Upper lobe of right lung (tissue), 1 donor: ENCODE results near the gene PRR35. TPM values are rescaled to one million over a fixed set of nuclear protein-coding genes. Genes with fewer than 3 reads are reported as not detected.
"Not testable (repeated sequence)": the region's sequence is repeated elsewhere in the genome, so short reads cannot be mapped to it uniquely, and the experiment has no call there.

ENCODE experiments used
- ATAC-seq: fragments of 200-7000 bp; cut with Tn5 transposase; one replicate; pipeline ENCODE4 v1.9.1; 2020; ENCODE audit warnings: mild to moderate bottlenecking, moderate library complexity
- DNase-seq: peaks from one replicate; pipeline ENCODE4 v3.0.0-alpha.2; 2020
- H3K27ac ChIP-seq: fragments of 200-600 bp; one replicate; pipeline ENCODE4 v1.8.0; 2022
- H3K27me3 ChIP-seq: fragments of 200-600 bp; one replicate; pipeline ENCODE4 v1.8.0; 2022; ENCODE audit warnings: mild to moderate bottlenecking
- H3K36me3 ChIP-seq: fragments of 200-600 bp; one replicate; pipeline ENCODE4 v1.8.0; 2022
- H3K4me1 ChIP-seq: fragments of 200-600 bp; one replicate; pipeline ENCODE4 v1.8.0; 2022
- H3K4me3 ChIP-seq: fragments of 200-600 bp; one replicate; pipeline ENCODE4 v1.8.0; 2022; ENCODE audit warnings: mild to moderate bottlenecking
- H3K9me3 ChIP-seq: fragments of 200-600 bp; one replicate; pipeline ENCODE4 v1.8.0; 2022
- intact Hi-C: fragments of 100-400 bp; cut with DNase I; formaldehyde crosslinking; loops from one replicate; pipeline ENCODE4 v1.11.0; 2022
- total RNA-seq: library from RNA; stranded (reverse); fragmentation: NEBNext Ultra II Directional; extraction: Animal tissue kit (Norgen Biotek cat#: 25700); gene quantifications from one replicate; pipeline ENCODE4 v1.2.1, GENCODE V29; 2021
- TF ChIP-seq, protein P1 (sequence below): fragments of 200-600 bp; IDR thresholded peaks from one replicate; pipeline ENCODE4 v1.8.0; 2022; ENCODE audit warnings: antibody characterized with exemption
- donor health status: DM: no; HTN: yes; CAD: no; lungs with severe emphysema.

Gene PRR35
- total RNA-seq, 1 donor from 2014 or later, result not detected

- DNase-seq (no peak), ATAC-seq (peak; percentile 5)
- Histone ChIP-seq H3K4me3 (no peak overlapping the region), H3K9me3 (no peaks in the 10 kb centered on the region), H3K27ac (peak overlapping the region; percentile 85), H3K36me3 (no peaks in the 10 kb centered on the region), H3K27me3 (no peaks in the 10 kb centered on the region), H3K4me1 (peaks cover 39% of the 10 kb centered on the region)
- intact Hi-C loops, result no loop called here
- TF ChIP-seq, protein P1, sequence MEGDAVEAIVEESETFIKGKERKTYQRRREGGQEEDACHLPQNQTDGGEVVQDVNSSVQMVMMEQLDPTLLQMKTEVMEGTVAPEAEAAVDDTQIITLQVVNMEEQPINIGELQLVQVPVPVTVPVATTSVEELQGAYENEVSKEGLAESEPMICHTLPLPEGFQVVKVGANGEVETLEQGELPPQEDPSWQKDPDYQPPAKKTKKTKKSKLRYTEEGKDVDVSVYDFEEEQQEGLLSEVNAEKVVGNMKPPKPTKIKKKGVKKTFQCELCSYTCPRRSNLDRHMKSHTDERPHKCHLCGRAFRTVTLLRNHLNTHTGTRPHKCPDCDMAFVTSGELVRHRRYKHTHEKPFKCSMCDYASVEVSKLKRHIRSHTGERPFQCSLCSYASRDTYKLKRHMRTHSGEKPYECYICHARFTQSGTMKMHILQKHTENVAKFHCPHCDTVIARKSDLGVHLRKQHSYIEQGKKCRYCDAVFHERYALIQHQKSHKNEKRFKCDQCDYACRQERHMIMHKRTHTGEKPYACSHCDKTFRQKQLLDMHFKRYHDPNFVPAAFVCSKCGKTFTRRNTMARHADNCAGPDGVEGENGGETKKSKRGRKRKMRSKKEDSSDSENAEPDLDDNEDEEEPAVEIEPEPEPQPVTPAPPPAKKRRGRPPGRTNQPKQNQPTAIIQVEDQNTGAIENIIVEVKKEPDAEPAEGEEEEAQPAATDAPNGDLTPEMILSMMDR, result no peak
Observed at GRCh38 chr16:593406-593805, 33.2 kb downstream of the PRR35 start.

DNA sequence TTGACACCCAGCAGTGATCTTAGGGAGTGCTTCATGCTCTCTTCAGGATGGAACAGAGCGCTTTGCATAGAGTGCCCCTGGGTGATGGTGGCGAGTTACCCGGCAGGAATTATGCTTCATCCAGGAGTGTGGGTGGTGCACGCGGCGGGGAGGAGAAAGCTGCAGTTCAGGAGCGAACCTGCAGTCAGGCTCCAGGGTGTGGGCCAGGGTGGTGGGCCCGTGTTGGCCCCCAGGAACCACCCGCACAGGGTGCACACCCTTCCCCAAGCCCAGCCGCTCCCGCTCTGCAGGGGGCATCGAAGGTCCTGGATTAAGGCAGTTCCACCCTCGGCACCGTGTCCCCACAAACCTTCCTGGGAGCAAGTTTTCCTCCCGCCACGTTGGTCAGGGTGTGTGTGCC, 33.6 kb downstream of the PRR35 start:
- TF ChIP-seq, protein P1, result no peak
- intact Hi-C loops, result no loop called here
- DNase-seq, result no peak
- ATAC-seq, result no peak
- no peak overlapping the region for H3K4me3 ChIP-seq
- no peaks in the 10 kb centered on the region for H3K9me3 ChIP-seq
- H3K27ac ChIP-seq, result peak overlapping the region; percentile 85
- peaks cover 39% of the 10 kb centered on the region for H3K4me1 ChIP-seq
- no peaks in the 10 kb centered on the region for H3K27me3 ChIP-seq
- H3K36me3 ChIP-seq, result no peaks in the 10 kb centered on the region

DNA sequence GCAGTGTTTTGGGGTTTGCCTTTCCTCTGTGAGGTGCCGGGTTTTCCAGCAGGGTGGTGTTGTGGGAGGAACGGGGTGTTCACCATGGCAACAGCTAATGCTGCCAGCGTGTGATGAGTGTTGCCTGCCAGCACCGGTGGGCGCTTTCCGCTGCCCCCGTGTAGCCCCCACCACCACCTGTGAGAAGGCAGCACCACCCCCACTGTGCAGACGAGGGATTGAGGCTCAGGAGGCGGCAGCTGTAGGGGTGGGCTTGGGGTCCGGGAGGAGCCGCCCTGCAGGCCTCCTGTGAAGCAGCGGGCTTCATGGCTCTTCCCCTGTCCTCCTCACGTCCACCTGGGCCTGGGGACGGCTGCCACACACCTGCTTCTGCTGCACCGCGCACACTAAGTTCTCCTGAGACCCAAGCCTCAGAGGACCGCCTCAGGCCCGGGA, 34.9 kb downstream of the PRR35 start:
- H3K27ac ChIP-seq, result no peak overlapping the region
- ATAC-seq, result no peak
- H3K4me3 ChIP-seq, result no peak overlapping the region
- H3K27me3 ChIP-seq, result no peaks in the 10 kb centered on the region
- no peaks in the 10 kb centered on the region for H3K9me3 ChIP-seq
- H3K4me1 ChIP-seq, result peaks cover 39% of the 10 kb centered on the region
- TF ChIP-seq, protein P1, result no peak
- H3K36me3 ChIP-seq, result no peaks in the 10 kb centered on the region
- intact Hi-C loops, result no loop called here
- no peak for DNase-seq

DNA sequence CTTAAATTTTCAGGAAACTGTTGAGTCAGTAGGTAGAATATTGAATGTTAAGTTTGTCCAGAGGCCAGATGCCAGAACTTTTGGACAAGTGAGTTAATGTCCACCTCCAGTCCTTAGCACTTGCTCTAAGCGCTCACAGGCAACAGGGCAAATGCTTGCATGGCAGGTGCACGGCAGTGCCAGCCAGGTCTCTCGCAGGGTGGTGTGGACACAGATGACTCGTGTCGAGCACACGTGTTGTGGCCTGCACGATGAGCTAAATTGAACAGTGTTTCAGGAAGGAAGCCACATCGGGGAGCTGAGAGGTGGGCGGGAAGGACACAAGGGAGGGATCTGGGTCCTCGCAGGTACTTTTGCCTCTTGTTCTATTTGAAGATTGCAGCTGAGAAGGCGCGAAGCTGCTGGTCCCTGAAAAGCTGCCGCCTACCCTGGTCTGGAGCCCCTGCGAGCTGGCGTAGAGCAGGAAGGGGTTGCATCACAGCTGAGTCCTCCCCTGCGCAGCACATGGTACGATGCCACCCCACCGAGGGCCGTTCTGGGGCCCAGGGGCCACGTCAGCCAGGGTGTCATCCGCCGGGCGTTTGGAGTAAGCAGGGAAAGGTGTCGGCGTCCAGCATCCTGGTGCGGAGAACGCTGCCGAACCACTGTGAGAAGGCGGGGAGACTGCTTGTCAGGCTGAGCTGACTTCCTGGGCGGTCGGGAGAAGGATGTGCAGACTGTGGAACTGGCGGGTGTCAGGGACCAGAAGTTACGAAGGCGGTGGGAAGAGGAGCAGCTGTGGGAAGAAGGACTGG, 35.9 kb downstream of the PRR35 start:
- H3K27me3 ChIP-seq, result no peaks in the 10 kb centered on the region
- no peak overlapping the region for H3K4me3 ChIP-seq
- peaks cover 7% of the 10 kb centered on the region for H3K36me3 ChIP-seq
- TF ChIP-seq, protein P1, result no peak
- ATAC-seq (no peak), DNase-seq (no peak)
- no peaks in the 10 kb centered on the region for H3K9me3 ChIP-seq
- H3K27ac ChIP-seq, result no peak overlapping the region
- peaks cover 34% of the 10 kb centered on the region for H3K4me1 ChIP-seq
- intact Hi-C loops, result no loop called here

- Histone ChIP-seq H3K4me3 (no peak overlapping the region), H3K36me3 (peaks cover 10% of the 10 kb centered on the region), H3K27ac (no peak overlapping the region), H3K9me3 (no peaks in the 10 kb centered on the region), H3K4me1 (peaks cover 29% of the 10 kb centered on the region), H3K27me3 (no peaks in the 10 kb centered on the region)
- intact Hi-C loops, result no loop called here
- DNase-seq, result no peak
- no peak for ATAC-seq
- TF ChIP-seq, protein P1, result no peak
Observed at GRCh38 chr16:596736-597060, 36.5 kb downstream of the PRR35 start.

DNA sequence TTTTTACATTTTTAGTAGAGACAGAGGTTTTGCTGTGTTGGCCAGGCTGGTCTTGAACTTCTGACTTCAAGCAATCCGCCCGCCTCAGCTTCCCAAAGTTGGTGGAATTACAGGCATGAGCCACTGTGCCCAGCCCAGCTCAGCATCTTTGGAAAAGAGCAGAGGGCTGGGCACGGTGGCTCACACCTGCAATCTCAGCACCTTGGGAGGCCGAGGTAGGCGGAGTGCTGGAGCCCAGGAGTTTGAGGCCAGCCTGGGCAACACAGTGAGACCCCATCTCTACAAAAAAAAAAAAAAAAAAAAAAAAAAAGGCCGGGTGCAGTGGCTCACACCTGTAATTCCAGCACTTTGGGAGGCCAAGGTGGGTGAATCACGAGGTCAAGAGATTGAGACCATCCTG, 37.5 kb downstream of the PRR35 start:
- intact Hi-C loops, H3K27ac ChIP-seq, DNase-seq, H3K4me3 ChIP-seq, H3K9me3 ChIP-seq, H3K27me3 ChIP-seq, ATAC-seq: not testable (repeated sequence)
- H3K36me3 ChIP-seq, result peaks cover 10% of the 10 kb centered on the region
- H3K4me1 ChIP-seq, result peaks cover 19% of the 10 kb centered on the region
